Endothelial cell of umbilical vein (primary cell): ENCODE measurements around the gene TXNRD1. TPM values are rescaled to one million over a fixed set of nuclear protein-coding genes. Genes with fewer than 3 reads are reported as not detected.

Source experiments
- BruUV-seq: library from RNA; stranded (reverse); fragments of 400-500 nt; replicated peaks from 2 replicates; lab custom pipeline; 2021; lab: Mats Ljungman, UMichigan
- CTCF ChIA-PET: fragments of 300-600, 350-600 bp; sonication (Branson Sonifier 250); formaldehyde crosslinking; loops from one replicate; lab custom pipeline; 2021; ENCODE audit warnings: antibody characterized with exemption, inconsistent platforms; lab: Charles Lee
- POLR2A ChIA-PET: fragments of 300-600, 350-600 bp; sonication (Branson Sonifier 250); formaldehyde crosslinking; loops from one replicate; lab custom pipeline; 2021; ENCODE audit warnings: antibody characterized with exemption, inconsistent platforms; lab: Charles Lee
- DNase-seq: peaks from one replicate; pipeline ENCODE4 v3.0.0-alpha.2; 2011; ENCODE audit warnings: low read depth, low spot score
- FAIRE-seq: peaks from 2 replicates; lab custom pipeline; 2011; peaks lifted over from hg19 to GRCh38; lab: Jason Lieb, UNC
- H2AFZ ChIP-seq: 2 replicates; pipeline ENCODE4 v1.6.0; 2012; ENCODE audit warnings: low read depth, low read length, control low read depth, inconsistent platforms
- H3K27ac ChIP-seq: 2 replicates; pipeline ENCODE4 v1.5.1; 2011; ENCODE audit warnings: low read depth, mild to moderate bottlenecking, control low read depth, low read length, moderate library complexity; ENCODE audit not compliant: insufficient read depth
- H3K27me3 ChIP-seq, 2 experiments: 2 replicates each; pipeline versions ENCODE4 v1.6.0 to v1.6.1; 2011; ENCODE audit warnings: low read length in 2 of 2, mixed read lengths in 1 of 2; ENCODE audit not compliant: control insufficient read depth in 2 of 2, insufficient read depth in 2 of 2
- H3K36me3 ChIP-seq, 2 experiments: 2 replicates in 1 of 2; 3 replicates in 1 of 2; pipeline ENCODE4 v1.5.1; 2011; ENCODE audit warnings: low read length in 2 of 2, mild to moderate bottlenecking in 1 of 2, moderate library complexity in 1 of 2; ENCODE audit not compliant: control insufficient read depth in 2 of 2, insufficient read depth in 2 of 2; ENCODE audit errors: extremely low read depth in 1 of 2
- H3K4me1 ChIP-seq: 3 replicates; pipeline ENCODE4 v1.5.1; 2011; ENCODE audit warnings: mild to moderate bottlenecking, low read length; ENCODE audit not compliant: control insufficient read depth, insufficient read depth; ENCODE audit errors: extremely low read depth
- H3K4me2 ChIP-seq: 2 replicates; pipeline ENCODE4 v1.6.1; 2011; ENCODE audit warnings: low read length, control low read depth, mixed read lengths; ENCODE audit not compliant: insufficient read depth
- H3K4me3 ChIP-seq, 3 experiments: fragments of 200-600 bp in 1 of 3; sonication (generic), shearing (Covaris generic) in 1 of 3; replicated peaks in 1 of 3; 2 replicates each; pipeline ENCODE4 v1.5.1; 2011 to 2016; ENCODE audit warnings: control low read depth in 3 of 3, low read length in 3 of 3, mild to moderate bottlenecking in 2 of 3, inconsistent platforms in 1 of 3, low read depth in 1 of 3, moderate library complexity in 1 of 3; ENCODE audit not compliant: insufficient read depth in 1 of 3
- H3K79me2 ChIP-seq: 2 replicates; pipeline ENCODE4 v1.6.0; 2012; ENCODE audit warnings: low read length, inconsistent platforms; ENCODE audit not compliant: control insufficient read depth, insufficient read depth
- H3K9ac ChIP-seq: replicated peaks from 2 replicates; pipeline ENCODE3; 2011; ENCODE audit warnings: low read length, control low read depth; ENCODE audit not compliant: insufficient read depth; ENCODE audit errors: extremely low read depth
- H3K9me1 ChIP-seq: replicated peaks from 3 replicates; pipeline ENCODE4 v1.6.0; 2011; ENCODE audit warnings: mild to moderate bottlenecking, low read length; ENCODE audit not compliant: control insufficient read depth, insufficient read depth; ENCODE audit errors: extremely low read depth
- H3K9me3 ChIP-seq: replicated peaks from 2 replicates; pipeline ENCODE4 v1.5.1; 2012; ENCODE audit warnings: low read length, inconsistent platforms; ENCODE audit not compliant: control insufficient read depth, insufficient read depth
- H4K20me1 ChIP-seq: replicated peaks from 2 replicates; pipeline ENCODE3; 2011; ENCODE audit warnings: mild to moderate bottlenecking, low read length; ENCODE audit not compliant: control insufficient read depth, insufficient read depth; ENCODE audit errors: extremely low read depth
- EZH2 ChIP-seq: IDR thresholded peaks from 2 replicates; pipeline ENCODE4 v1.6.1; 2012; ENCODE audit warnings: borderline replicate concordance, low read depth, mild to moderate bottlenecking, moderate library complexity, low read length, inconsistent platforms; ENCODE audit not compliant: severe bottlenecking
- FOS ChIP-seq: IDR thresholded peaks from 2 replicates; pipeline ENCODE4 v1.6.1; 2011; ENCODE audit warnings: mild to moderate bottlenecking, low read length, moderate library complexity, borderline replicate concordance; ENCODE audit not compliant: insufficient read depth
- GATA2 ChIP-seq: IDR thresholded peaks from 2 replicates; pipeline ENCODE4 v1.7.0; 2011; ENCODE audit warnings: low read depth, mild to moderate bottlenecking, moderate library complexity, mixed read lengths, low read length; ENCODE audit not compliant: insufficient read length, insufficient read depth
- JUN ChIP-seq: IDR thresholded peaks from 2 replicates; pipeline ENCODE4 v1.6.1; 2011; ENCODE audit warnings: borderline replicate concordance, low read depth; ENCODE audit not compliant: insufficient read length, insufficient read depth
- MYC ChIP-seq: IDR thresholded peaks from one replicate; pipeline ENCODE4 v1.6.1; 2011; ENCODE audit warnings: mild to moderate bottlenecking, low read depth, low read length
- POLR2A ChIP-seq: IDR thresholded peaks from 2 replicates; pipeline ENCODE4 v1.6.1; 2012; ENCODE audit warnings: low read depth, mild to moderate bottlenecking, control low read depth, low read length
- POLR2AphosphoS5 ChIP-seq: IDR thresholded peaks from 2 replicates; pipeline ENCODE4 v1.6.1; 2012; ENCODE audit warnings: low read depth, mild to moderate bottlenecking, control low read depth, low read length, moderate library complexity; ENCODE audit not compliant: insufficient read depth
- dilution Hi-C: fragments of 300-500 bp; cut with MboI; formaldehyde crosslinking; loops from one replicate; pipeline ENCODE4 v1.15.0; 2019; ENCODE audit warnings: low sequenced_read_pairs; ENCODE audit not compliant: extremely low pct_ligation_motif_present
- intact Hi-C: fragments of 100-400 bp; cut with micrococcal nuclease; formaldehyde crosslinking; loops from one replicate; pipeline ENCODE4 v1.10.0; 2022
- polyA plus RNA-seq, 4 experiments: library from polyadenylated mRNA; depleted of rRNA in 3 of 4; stranded (reverse) in 3 of 4; unstranded in 1 of 4; fragments of >200 nt; gene quantifications; 2 replicates each; pipeline versions ENCODE4 v1.2.1 to v1.2.3, GENCODE V29; 2011 to 2012; ENCODE audit warnings: missing spikeins in 1 of 4
- total RNA-seq: library from RNA; stranded (reverse); gene quantifications from 2 replicates; pipeline ENCODE4 v1.2.3, GENCODE V29; 2021
- TF ChIP-seq, protein P1 (sequence below), 2 donors: IDR thresholded peaks; 1 replicate in 1 of 2; 2 replicates in 1 of 2; pipeline ENCODE4 v1.5.1; 2011; ENCODE audit warnings: low read length in 2 of 2, mild to moderate bottlenecking in 2 of 2, moderate library complexity in 2 of 2, control low read depth in 1 of 2, inconsistent platforms in 1 of 2, low read depth in 1 of 2; ENCODE audit not compliant: insufficient read depth in 1 of 2; ENCODE audit errors: extremely low read depth in 1 of 2
- TF ChIP-seq, protein P2 (sequence below): IDR thresholded peaks from 2 replicates; pipeline ENCODE4 v1.6.1; 2011; ENCODE audit not compliant: insufficient read depth, insufficient read length

The TXNRD1 gene
- total and polyA plus RNA-seq, 2 donors (not counting 3 experiments of a cell fraction or from before 2014, with no cell fraction given): 309 to 566 TPM

DNA sequence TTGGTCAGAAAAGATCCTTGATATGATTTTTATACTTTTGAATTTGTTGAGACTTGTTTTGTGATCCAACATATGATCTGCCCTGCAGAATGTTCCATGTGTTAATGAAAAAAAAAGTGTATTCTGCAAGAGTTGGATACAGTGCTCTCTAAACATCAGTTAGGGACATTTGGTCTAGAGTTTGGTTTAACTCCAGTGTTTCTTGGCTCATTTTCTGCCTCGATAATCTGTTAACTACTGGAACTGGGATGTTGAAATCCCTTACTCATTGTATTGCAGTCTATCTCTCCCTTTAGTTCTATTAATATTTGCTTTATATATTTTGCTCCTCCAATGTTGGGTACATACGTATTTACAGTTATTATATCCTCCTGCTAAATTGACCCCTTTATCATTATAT lies 18.3 kb upstream of the TXNRD1 start:
- no peak for DNase-seq
- no peak overlapping the region for H3K9ac ChIP-seq
- BruUV-seq: no TSS peak
- H3K9me1 ChIP-seq: no peaks in the 10 kb centered on the region
- dilution Hi-C loops: no loop called here
- H3K27me3 ChIP-seq: peaks cover 0 to 3% of the 10 kb centered on the region in 2 experiments
- H3K4me3 ChIP-seq: no peak overlapping the region
- ChIA-PET CTCF (no interaction called here), POLR2A (no interaction called here)
- H3K36me3 ChIP-seq: no peaks in the 10 kb centered on the region
- H4K20me1 ChIP-seq: no peaks in the 10 kb centered on the region
- intact Hi-C loops: no loop called here
- H2AFZ ChIP-seq: no peak overlapping the region
- TF ChIP-seq, protein P1, sequence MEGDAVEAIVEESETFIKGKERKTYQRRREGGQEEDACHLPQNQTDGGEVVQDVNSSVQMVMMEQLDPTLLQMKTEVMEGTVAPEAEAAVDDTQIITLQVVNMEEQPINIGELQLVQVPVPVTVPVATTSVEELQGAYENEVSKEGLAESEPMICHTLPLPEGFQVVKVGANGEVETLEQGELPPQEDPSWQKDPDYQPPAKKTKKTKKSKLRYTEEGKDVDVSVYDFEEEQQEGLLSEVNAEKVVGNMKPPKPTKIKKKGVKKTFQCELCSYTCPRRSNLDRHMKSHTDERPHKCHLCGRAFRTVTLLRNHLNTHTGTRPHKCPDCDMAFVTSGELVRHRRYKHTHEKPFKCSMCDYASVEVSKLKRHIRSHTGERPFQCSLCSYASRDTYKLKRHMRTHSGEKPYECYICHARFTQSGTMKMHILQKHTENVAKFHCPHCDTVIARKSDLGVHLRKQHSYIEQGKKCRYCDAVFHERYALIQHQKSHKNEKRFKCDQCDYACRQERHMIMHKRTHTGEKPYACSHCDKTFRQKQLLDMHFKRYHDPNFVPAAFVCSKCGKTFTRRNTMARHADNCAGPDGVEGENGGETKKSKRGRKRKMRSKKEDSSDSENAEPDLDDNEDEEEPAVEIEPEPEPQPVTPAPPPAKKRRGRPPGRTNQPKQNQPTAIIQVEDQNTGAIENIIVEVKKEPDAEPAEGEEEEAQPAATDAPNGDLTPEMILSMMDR (IDR thresholded peaks at IDR 0.05; ENCODE audit: extremely low read depth in 1 of 2, insufficient read depth in 1 of 2, low read depth in 1 of 2, low read length in 2 of 2): no peak
- no peak overlapping the region for H3K27ac ChIP-seq
- no peak overlapping the region for H3K4me2 ChIP-seq
- no peaks in the 10 kb centered on the region for H3K9me3 ChIP-seq
- no peak for FAIRE-seq
- no peaks in the 10 kb centered on the region for H3K4me1 ChIP-seq
- no peaks in the 10 kb centered on the region for H3K79me2 ChIP-seq

DNA sequence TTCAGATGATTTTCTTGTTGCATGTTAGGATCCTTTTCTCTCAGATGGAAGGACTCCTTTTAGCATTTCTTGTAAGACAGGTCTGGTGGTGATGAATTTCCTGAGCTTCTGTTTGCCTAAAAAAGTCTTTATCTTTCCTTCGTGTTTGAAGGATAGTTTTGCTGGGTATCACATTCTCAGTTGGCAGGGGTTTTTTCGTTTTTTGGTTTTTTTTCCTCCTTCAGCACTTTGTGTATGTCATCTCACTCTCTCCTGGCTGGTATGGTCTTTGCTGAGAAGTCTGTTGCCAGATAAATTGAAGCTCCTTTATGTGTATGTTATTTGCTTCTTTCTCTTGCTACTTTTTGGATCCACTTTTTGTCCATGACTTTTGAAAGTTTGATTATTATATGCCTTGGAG lies 15.6 kb upstream of the TXNRD1 start:
- Histone ChIP-seq H3K79me2 (no peaks in the 10 kb centered on the region), H3K9me1 (no peaks in the 10 kb centered on the region), H3K4me1 (no peaks in the 10 kb centered on the region), H4K20me1 (no peaks in the 10 kb centered on the region), H3K27ac (no peak overlapping the region), H3K4me2 (no peak overlapping the region), H3K9ac (no peak overlapping the region), H2AFZ (no peak overlapping the region), H3K4me3 (no peak overlapping the region), H3K36me3 (no peaks in the 10 kb centered on the region), H3K9me3 (no peaks in the 10 kb centered on the region), H3K27me3 (peaks cover 0 to 3% of the 10 kb centered on the region in 2 experiments)
- no TSS peak for BruUV-seq
- no peak for TF ChIP-seq POLR2A
- TF ChIP-seq, protein P2, sequence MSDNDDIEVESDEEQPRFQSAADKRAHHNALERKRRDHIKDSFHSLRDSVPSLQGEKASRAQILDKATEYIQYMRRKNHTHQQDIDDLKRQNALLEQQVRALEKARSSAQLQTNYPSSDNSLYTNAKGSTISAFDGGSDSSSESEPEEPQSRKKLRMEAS: no peak
- TF ChIP-seq GATA2: no peak
- TF ChIP-seq MYC: no peak
- TF ChIP-seq, protein P1 (IDR thresholded peaks at IDR 0.05; ENCODE audit: extremely low read depth in 1 of 2, insufficient read depth in 1 of 2, low read depth in 1 of 2, low read length in 2 of 2): no peak
- no peak for TF ChIP-seq FOS
- TF ChIP-seq JUN: no peak
- no peak for TF ChIP-seq EZH2
- TF ChIP-seq POLR2AphosphoS5: no peak
- no peak for DNase-seq
- POLR2A ChIA-PET: no interaction called here
- FAIRE-seq: no peak
- CTCF ChIA-PET: interaction anchor here (0.6 to 4.0 kb wide), 9 partner anchors 12 to 1371 kb away, joined by 3 to 16 read pairs (median 4); no protein-coding TSS in a partner anchor
- intact Hi-C loops: loop anchor here (2.0 to 10.0 kb wide), 3 partner anchors 677 to 1185 kb away; partner anchors contain the start of gene WASHC4
- dilution Hi-C loops: no loop called here
